ENCODE measurements around the gene MGMT. TPM values are rescaled to one million over a fixed set of nuclear protein-coding genes. Genes with fewer than 3 reads are reported as not detected.

MGMT gene
- total and polyA plus RNA-seq, 2 donors from 2014 or later: 25.9 to 70.0 TPM

DNA sequence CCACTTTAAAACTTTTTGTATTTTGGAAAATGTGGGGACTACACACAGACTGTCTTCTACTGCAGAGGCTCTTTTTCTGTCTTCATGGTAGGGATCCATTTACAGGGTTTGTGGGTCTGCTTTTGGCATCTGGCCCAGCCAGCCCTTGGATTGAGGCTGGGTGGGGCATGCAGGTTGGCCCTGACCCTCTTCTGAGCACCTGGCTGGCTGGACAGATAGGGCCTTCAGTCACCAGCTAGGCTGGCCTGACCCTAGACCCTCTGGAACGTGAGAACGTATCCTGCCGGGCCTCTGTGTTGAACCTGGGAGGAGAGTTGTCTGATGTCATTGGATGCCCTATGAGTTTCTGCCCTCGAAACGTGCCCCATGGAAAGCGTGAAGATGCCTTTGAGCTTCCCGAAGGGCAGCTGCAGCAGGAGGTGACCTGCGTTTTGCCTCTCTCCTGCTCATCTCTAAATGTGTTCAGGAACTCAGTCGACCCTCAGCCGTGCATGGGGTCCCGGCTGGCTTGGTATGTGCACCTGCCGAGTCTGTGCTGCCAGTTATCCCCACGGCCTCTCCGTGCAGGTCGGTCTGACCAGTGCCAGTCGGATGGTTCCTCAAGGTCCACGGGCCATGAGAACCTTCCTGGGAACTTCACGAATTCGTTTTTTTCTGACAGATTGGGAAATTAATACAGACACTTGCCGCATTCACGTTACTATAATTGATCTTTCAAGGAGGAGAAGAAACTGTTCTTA is 74.9 kb downstream of the MGMT start:
- peaks cover 0 to 3% (median 0%) of the 10 kb centered on the region in 3 donors for H3K4me1 ChIP-seq (ENCODE audit: control insufficient read depth in 2 of 3, insufficient read depth in 2 of 3, low read depth in 1 of 3, low read length in 3 of 3)
- H3K36me3 ChIP-seq (ENCODE audit: control insufficient read depth in 2 of 3, insufficient read depth in 3 of 3, low read length in 3 of 3): peaks cover 0 to under 1% (median 0%) of the 10 kb centered on the region in 3 donors
- H3K27me3 ChIP-seq (ENCODE audit: control insufficient read depth, insufficient read depth, low read length): no peaks in the 10 kb centered on the region
- TF ChIP-seq, protein P1, sequence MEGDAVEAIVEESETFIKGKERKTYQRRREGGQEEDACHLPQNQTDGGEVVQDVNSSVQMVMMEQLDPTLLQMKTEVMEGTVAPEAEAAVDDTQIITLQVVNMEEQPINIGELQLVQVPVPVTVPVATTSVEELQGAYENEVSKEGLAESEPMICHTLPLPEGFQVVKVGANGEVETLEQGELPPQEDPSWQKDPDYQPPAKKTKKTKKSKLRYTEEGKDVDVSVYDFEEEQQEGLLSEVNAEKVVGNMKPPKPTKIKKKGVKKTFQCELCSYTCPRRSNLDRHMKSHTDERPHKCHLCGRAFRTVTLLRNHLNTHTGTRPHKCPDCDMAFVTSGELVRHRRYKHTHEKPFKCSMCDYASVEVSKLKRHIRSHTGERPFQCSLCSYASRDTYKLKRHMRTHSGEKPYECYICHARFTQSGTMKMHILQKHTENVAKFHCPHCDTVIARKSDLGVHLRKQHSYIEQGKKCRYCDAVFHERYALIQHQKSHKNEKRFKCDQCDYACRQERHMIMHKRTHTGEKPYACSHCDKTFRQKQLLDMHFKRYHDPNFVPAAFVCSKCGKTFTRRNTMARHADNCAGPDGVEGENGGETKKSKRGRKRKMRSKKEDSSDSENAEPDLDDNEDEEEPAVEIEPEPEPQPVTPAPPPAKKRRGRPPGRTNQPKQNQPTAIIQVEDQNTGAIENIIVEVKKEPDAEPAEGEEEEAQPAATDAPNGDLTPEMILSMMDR (IDR thresholded peaks at IDR 0.05; ENCODE audit: borderline replicate concordance, extremely low read depth, insufficient read depth): no peak
- intact Hi-C loops (cut with DNase I): no loop called here
- no peak overlapping the region for H3K9ac ChIP-seq (ENCODE audit: low read length in 3 of 3)
- no peak overlapping the region for H3K4me3 ChIP-seq (ENCODE audit: low read length in 3 of 3)
- DNase-seq: no peak
- no peak for FAIRE-seq
- no peak overlapping the region for H3K27ac ChIP-seq (ENCODE audit: low read depth in 2 of 2, low read length in 2 of 2)
- H3K9me3 ChIP-seq (ENCODE audit: control insufficient read depth in 2 of 3, insufficient read depth in 1 of 3, low read length in 3 of 3): no peaks in the 10 kb centered on the region

DNA sequence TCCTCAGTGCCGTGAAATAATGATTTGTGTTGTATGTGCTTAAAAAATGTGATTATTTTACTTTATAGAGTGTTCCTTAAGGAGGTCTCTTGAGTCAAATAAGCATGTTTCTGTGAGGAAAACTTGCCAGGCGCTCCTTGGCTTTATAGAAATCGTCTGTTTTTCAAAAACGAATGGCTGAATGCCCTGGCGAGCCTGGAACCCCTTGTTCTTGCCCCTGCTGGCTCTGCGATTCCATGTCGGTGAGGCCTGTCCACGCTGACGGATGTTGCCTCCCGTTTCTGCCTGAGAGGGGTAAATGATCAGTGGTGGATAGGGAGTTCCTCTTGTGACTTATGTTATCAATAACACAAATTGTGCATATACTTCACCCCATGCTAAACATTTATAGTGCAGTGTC is 75.5 kb downstream of the MGMT start:
- intact Hi-C loops (cut with DNase I): no loop called here
- Histone ChIP-seq H3K9me3 (ENCODE audit: control insufficient read depth in 2 of 3, insufficient read depth in 1 of 3, low read length in 3 of 3) (no peaks in the 10 kb centered on the region), H3K4me3 (ENCODE audit: low read length in 3 of 3) (no peak overlapping the region), H3K9ac (ENCODE audit: low read length in 3 of 3) (no peak overlapping the region), H3K36me3 (ENCODE audit: control insufficient read depth in 2 of 3, insufficient read depth in 3 of 3, low read length in 3 of 3) (no peaks in the 10 kb centered on the region), H3K4me1 (ENCODE audit: control insufficient read depth in 2 of 3, insufficient read depth in 2 of 3, low read depth in 1 of 3, low read length in 3 of 3) (peaks cover 0 to 3% (median under 1%) of the 10 kb centered on the region in 3 donors), H3K27ac (ENCODE audit: low read depth in 2 of 2, low read length in 2 of 2) (no peak overlapping the region), H3K27me3 (ENCODE audit: control insufficient read depth, insufficient read depth, low read length) (no peaks in the 10 kb centered on the region)
- no peak for DNase-seq
- TF ChIP-seq, protein P1 (IDR thresholded peaks at IDR 0.05; ENCODE audit: borderline replicate concordance, extremely low read depth, insufficient read depth): no peak
- FAIRE-seq: no peak

DNA sequence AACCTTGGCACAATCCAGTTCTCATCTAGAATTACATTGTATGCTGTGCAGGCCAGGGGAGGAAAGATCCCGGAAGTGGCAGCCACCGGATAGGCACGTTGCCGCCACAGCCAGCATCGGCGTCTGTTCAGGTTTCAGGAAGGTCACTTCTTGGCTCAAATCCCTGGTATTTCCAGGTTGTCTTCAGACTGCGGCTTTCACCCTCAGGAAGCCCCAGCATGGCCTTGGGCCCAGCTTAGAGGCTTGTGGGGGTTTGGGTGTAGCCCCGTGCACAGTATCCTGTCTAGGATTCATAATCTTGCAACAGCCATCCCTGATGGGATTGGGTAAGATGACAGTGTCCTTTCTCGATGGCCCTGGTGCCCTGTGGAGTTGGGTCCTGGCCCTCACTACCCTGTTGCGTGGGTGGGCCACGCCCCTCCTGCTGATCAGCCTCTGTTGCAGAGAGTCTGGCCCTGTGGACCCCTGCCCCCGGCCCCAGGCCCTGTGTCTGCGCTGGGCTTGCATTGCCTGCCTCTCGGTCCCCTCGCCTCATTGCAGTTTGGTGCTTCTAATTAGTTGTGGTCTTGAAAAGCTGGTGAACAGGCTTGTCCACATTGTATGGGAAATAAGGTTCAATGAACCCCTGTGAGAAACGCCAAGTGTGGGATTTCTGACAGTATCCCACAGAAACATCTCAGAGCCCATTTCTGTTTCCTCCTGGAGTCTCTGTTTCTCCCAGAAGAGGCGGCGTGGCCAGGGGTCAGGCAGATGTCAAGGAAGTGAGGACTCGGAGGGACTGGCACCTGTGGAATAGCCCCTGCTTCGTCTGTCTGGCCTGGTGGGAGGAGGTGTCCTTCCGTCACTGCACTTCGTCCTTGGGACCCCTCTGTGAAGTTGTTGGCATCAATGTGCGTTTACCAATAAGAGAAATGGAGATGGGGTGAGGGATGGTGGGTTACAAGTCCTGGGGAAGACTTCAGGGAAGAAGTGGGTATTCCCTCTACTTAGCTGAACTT is 77.5 kb downstream of the MGMT start:
- no peaks in the 10 kb centered on the region for H3K9me3 ChIP-seq (ENCODE audit: control insufficient read depth in 2 of 3, insufficient read depth in 1 of 3, low read length in 3 of 3)
- no peak overlapping the region for H3K4me3 ChIP-seq (ENCODE audit: low read length in 3 of 3)
- H3K9ac ChIP-seq (ENCODE audit: low read length in 3 of 3): no peak overlapping the region
- H3K4me1 ChIP-seq (ENCODE audit: control insufficient read depth in 2 of 3, insufficient read depth in 2 of 3, low read depth in 1 of 3, low read length in 3 of 3): peaks cover 0 to 3% (median 2%) of the 10 kb centered on the region in 3 donors
- no peaks in the 10 kb centered on the region for H3K27me3 ChIP-seq (ENCODE audit: control insufficient read depth, insufficient read depth, low read length)
- intact Hi-C loops (cut with DNase I): no loop called here
- TF ChIP-seq, protein P1 (IDR thresholded peaks at IDR 0.05; ENCODE audit: borderline replicate concordance, extremely low read depth, insufficient read depth): no peak
- DNase-seq: no peak
- H3K27ac ChIP-seq (ENCODE audit: low read depth in 2 of 2, low read length in 2 of 2): no peak overlapping the region
- no peak for FAIRE-seq
- H3K36me3 ChIP-seq (ENCODE audit: control insufficient read depth in 2 of 3, insufficient read depth in 3 of 3, low read length in 3 of 3): no peaks in the 10 kb centered on the region
